Limb (tissue), 2 donors: ENCODE measurements around the gene TTC28.
"Not testable (repeated sequence)": the region's sequence is repeated elsewhere in the genome, so short reads cannot be mapped to it uniquely, and the experiment has no call there.

Experiments
- DNase-seq, 2 donors: peaks; one replicate each; pipeline ENCODE4 v3.0.0-alpha.2; 2016; ENCODE audit errors: extremely low spot score in 2 of 2

The TTC28 gene

GRCh38 chr22:28678170-28678569 is 1.5 kb downstream of the TTC28 start:
- DNase-seq = not testable (repeated sequence)

- DNase-seq = no peak
These were observed 5.5 kb downstream of the TTC28 start for GRCh38 chr22:28674121-28674563.

GRCh38 chr22:28670756-28671155 is 8.9 kb downstream of the TTC28 start:
- no peak for DNase-seq

- no peak for DNase-seq
These were observed 9.5 kb downstream of the TTC28 start for GRCh38 chr22:28670161-28670560.

GRCh38 chr22:28669387-28669786 is 10.3 kb downstream of the TTC28 start:
- no peak for DNase-seq

- not testable (repeated sequence) for DNase-seq
These were observed 16.1 kb downstream of the TTC28 start for GRCh38 chr22:28663569-28663942.

GRCh38 chr22:28658448-28658847 is 21.2 kb downstream of the TTC28 start:
- DNase-seq = no peak

- DNase-seq = no peak
These were observed 23.5 kb downstream of the TTC28 start for GRCh38 chr22:28656181-28656580.

- DNase-seq = no peak
These were observed 29.2 kb downstream of the TTC28 start for GRCh38 chr22:28650463-28650862.

GRCh38 chr22:28648792-28649191 is 30.8 kb downstream of the TTC28 start:
- DNase-seq = no peak

GRCh38 chr22:28647216-28647615 is 32.4 kb downstream of the TTC28 start:
- DNase-seq = no peak

- no peak for DNase-seq
These were observed 40.3 kb downstream of the TTC28 start for GRCh38 chr22:28639321-28639720.

- no peak for DNase-seq
These were observed 42.4 kb downstream of the TTC28 start for GRCh38 chr22:28637225-28637624.

- DNase-seq = no peak
These were observed 49.5 kb downstream of the TTC28 start for GRCh38 chr22:28630177-28630574.

- DNase-seq = no peak
These were observed 50.0 kb downstream of the TTC28 start for GRCh38 chr22:28629420-28630176.

GRCh38 chr22:28628766-28629165 is 50.9 kb downstream of the TTC28 start:
- no peak for DNase-seq

GRCh38 chr22:28627791-28628190 is 51.8 kb downstream of the TTC28 start:
- DNase-seq = no peak

GRCh38 chr22:28620244-28620922 is 59.3 kb downstream of the TTC28 start:
- no peak for DNase-seq

- no peak for DNase-seq
These were observed 60.4 kb downstream of the TTC28 start for GRCh38 chr22:28619236-28619635.

- not testable (repeated sequence) for DNase-seq
These were observed 64.2 kb downstream of the TTC28 start for GRCh38 chr22:28615423-28615822.

GRCh38 chr22:28609921-28610320 is 69.7 kb downstream of the TTC28 start:
- no peak for DNase-seq

- DNase-seq = no peak
These were observed 71.1 kb downstream of the TTC28 start for GRCh38 chr22:28608546-28608945.

- DNase-seq = no peak
These were observed 71.8 kb downstream of the TTC28 start for GRCh38 chr22:28607795-28608194.
